HepG2 (cell line): ENCODE measurements around the gene MAP2K5. TPM values are rescaled to one million over a fixed set of nuclear protein-coding genes. Genes with fewer than 3 reads are reported as not detected.

Experiments
- ATAC-seq: fragments of 200-7000 bp; cut with Tn5 transposase; 3 replicates; pipeline ENCODE4 v1.9.1; 2020; ENCODE audit warnings: mild to moderate bottlenecking, moderate library complexity
- BruUV-seq: library from RNA; stranded (reverse); fragments of 400-500 nt; replicated peaks from 2 replicates; lab custom pipeline; 2021; lab: Mats Ljungman, UMichigan
- CTCF ChIA-PET: fragments of 300-600 bp; formaldehyde crosslinking; extraction: SDS; loops from one replicate; lab custom pipeline; 2021; ENCODE audit warnings: low total read pairs, inconsistent platforms, low intra/inter-chr PET ratio; lab: Yijun Ruan, JAX
- POLR2A ChIA-PET: fragments of 350-600 bp; sonication (Branson Sonifier 250); formaldehyde crosslinking; loops from one replicate; lab custom pipeline; 2020; ENCODE audit warnings: antibody characterized with exemption, inconsistent platforms; lab: Yijun Ruan, JAX
- DNase-seq: peaks from one replicate; pipeline ENCODE4 v3.0.0-alpha.2; 2015; ENCODE audit warnings: low spot score
- FAIRE-seq: peaks from 3 replicates; lab custom pipeline; 2011; peaks lifted over from hg19 to GRCh38; lab: Jason Lieb, UNC
- H2AFZ ChIP-seq: one replicate; pipeline ENCODE4 v1.6.1; 2011; ENCODE audit warnings: low read length, inconsistent platforms
- H3K27ac ChIP-seq: fragments of 300-600 bp; 3 replicates; pipeline ENCODE4 v1.8.0; 2011; ENCODE audit warnings: mixed run types, mild to moderate bottlenecking, mixed read lengths, low read length, inconsistent platforms; ENCODE audit not compliant: insufficient read depth; ENCODE audit errors: extremely low read length
- H3K27me3 ChIP-seq, 2 experiments: fragments of 200-600 bp in 1 of 2; 2 replicates in 1 of 2; 3 replicates in 1 of 2; pipeline versions ENCODE4 v1.6.0 to v1.8.0; 2011; ENCODE audit warnings: low read length in 2 of 2, mild to moderate bottlenecking in 2 of 2, moderate library complexity in 2 of 2, inconsistent platforms in 1 of 2; ENCODE audit not compliant: insufficient read depth in 2 of 2, control insufficient read depth in 1 of 2
- H3K36me3 ChIP-seq, 2 experiments: fragments of 200-600 bp in 1 of 2; replicated peaks in 1 of 2; 2 replicates in 1 of 2; 3 replicates in 1 of 2; pipeline versions ENCODE4 v1.5.1 to v1.8.0; 2011; ENCODE audit warnings: low read length in 2 of 2, inconsistent platforms in 1 of 2; ENCODE audit not compliant: insufficient read depth in 2 of 2, control insufficient read depth in 1 of 2
- H3K4me1 ChIP-seq: 2 replicates; pipeline ENCODE4 v1.5.1; 2012; ENCODE audit warnings: low read length, inconsistent platforms; ENCODE audit not compliant: insufficient read depth
- H3K4me2 ChIP-seq: 2 replicates; pipeline ENCODE4 v1.6.0; 2011; ENCODE audit warnings: low read depth, low read length, inconsistent platforms
- H3K4me3 ChIP-seq, 3 experiments: fragments of 200-600 bp in 1 of 3; sonication (generic), shearing (Covaris generic) in 1 of 3; replicated peaks in 1 of 3; 2 replicates each; pipeline ENCODE4 v1.5.1; 2011 to 2016; ENCODE audit warnings: low read length in 3 of 3, inconsistent platforms in 2 of 3, low read depth in 2 of 3, mild to moderate bottlenecking in 2 of 3, control low read depth in 1 of 3, mixed read lengths in 1 of 3; ENCODE audit not compliant: insufficient read depth in 1 of 3
- H3K79me2 ChIP-seq: one replicate; pipeline ENCODE4 v1.6.1; 2011; ENCODE audit warnings: low read length, inconsistent platforms; ENCODE audit not compliant: insufficient read depth
- H3K9ac ChIP-seq: 2 replicates; pipeline ENCODE4 v1.6.0; 2011; ENCODE audit warnings: mild to moderate bottlenecking, low read depth, low read length, inconsistent platforms; ENCODE audit not compliant: insufficient read depth
- H3K9me3 ChIP-seq: 2 replicates; pipeline ENCODE4 v1.5.1; 2012; ENCODE audit warnings: mild to moderate bottlenecking, low read length
- H4K20me1 ChIP-seq: 2 replicates; pipeline ENCODE4 v1.6.0; 2011; ENCODE audit warnings: inconsistent platforms, mild to moderate bottlenecking, low read length, moderate library complexity; ENCODE audit not compliant: insufficient read depth
- ATF7-NPFF ChIP-seq: sonication (generic); formaldehyde crosslinking; IDR thresholded peaks from 2 replicates; pipeline ENCODE4 v1.8.1; 2023; ENCODE audit warnings: mild to moderate bottlenecking, low read depth, missing genetic modification reagents, moderate library complexity
- FOSL2 ChIP-seq: sonication (generic); formaldehyde crosslinking; IDR thresholded peaks from 2 replicates; pipeline ENCODE4 v1.4.0; 2020; ENCODE audit warnings: missing genetic modification reagents
- HCFC1 ChIP-seq: fragments of 150-350 bp; IDR thresholded peaks from 2 replicates; pipeline ENCODE4 v1.6.1; 2014; ENCODE audit warnings: low read depth, low read length
- HDAC1 ChIP-seq: sonication (generic); formaldehyde crosslinking; IDR thresholded peaks from 2 replicates; pipeline ENCODE4 v1.5.1; 2020; ENCODE audit warnings: mild to moderate bottlenecking, missing genetic modification reagents
- MED13 ChIP-seq: sonication (generic); formaldehyde crosslinking; IDR thresholded peaks from 2 replicates; pipeline ENCODE4 v1.5.0; 2020; ENCODE audit warnings: missing genetic modification reagents
- NBN ChIP-seq: fragments of 450-650 bp; conservative IDR thresholded peaks from 2 replicates; pipeline ENCODE4 v1.6.1; 2017
- NCOR1 ChIP-seq: fragments of 200-600 bp; sonication (generic); IDR thresholded peaks from 2 replicates; pipeline ENCODE4 v1.7.0; 2017; ENCODE audit warnings: antibody characterized with exemption, low read length, borderline replicate concordance
- NFIC ChIP-seq: IDR thresholded peaks from 2 replicates; pipeline ENCODE4 v1.6.1; 2012; ENCODE audit warnings: mild to moderate bottlenecking, low read length, inconsistent platforms
- PAWR ChIP-seq: sonication (generic); formaldehyde crosslinking; IDR thresholded peaks from 2 replicates; pipeline ENCODE4 v1.4.0; 2020; ENCODE audit warnings: missing genetic modification reagents, mild to moderate bottlenecking, borderline replicate concordance
- PHF8 ChIP-seq: sonication (generic); formaldehyde crosslinking; IDR thresholded peaks from 2 replicates; pipeline ENCODE4 v1.5.0; 2020; ENCODE audit warnings: missing genetic modification reagents
- POLR2AphosphoS2 ChIP-seq: IDR thresholded peaks from 2 replicates; pipeline ENCODE4 v1.6.1; 2011; ENCODE audit warnings: low read depth, low read length, improper control_type of control experiment
- SP4 ChIP-seq: sonication (generic); formaldehyde crosslinking; IDR thresholded peaks from 2 replicates; pipeline ENCODE4 v1.8.1; 2023; ENCODE audit warnings: mild to moderate bottlenecking, missing genetic modification reagents
- THYN1 ChIP-seq: sonication (generic); formaldehyde crosslinking; IDR thresholded peaks from 2 replicates; pipeline ENCODE4 v1.8.1; 2023; ENCODE audit warnings: low read depth, mild to moderate bottlenecking, moderate library complexity, missing genetic modification reagents, borderline replicate concordance
- TRIM24 ChIP-seq: sonication (generic); formaldehyde crosslinking; IDR thresholded peaks from 2 replicates; pipeline ENCODE4 v1.8.0; 2022; ENCODE audit warnings: mild to moderate bottlenecking, missing genetic modification reagents
- ZFP36L1 ChIP-seq: sonication (generic); formaldehyde crosslinking; IDR thresholded peaks from 2 replicates; pipeline ENCODE4 v1.8.0; 2022; ENCODE audit warnings: mild to moderate bottlenecking, missing genetic modification reagents, moderate library complexity
- ZFP82 ChIP-seq: sonication (generic); formaldehyde crosslinking; IDR thresholded peaks from 2 replicates; pipeline ENCODE4 v1.5.1; 2020; ENCODE audit warnings: mild to moderate bottlenecking, missing genetic modification reagents, borderline replicate concordance
- ZNF124 ChIP-seq: sonication (generic); formaldehyde crosslinking; IDR thresholded peaks from 2 replicates; pipeline ENCODE4 v1.4.0; 2020; ENCODE audit warnings: missing genetic modification reagents
- ZNF350 ChIP-seq: sonication (generic); formaldehyde crosslinking; IDR thresholded peaks from 2 replicates; pipeline ENCODE4 v1.4.0; 2020; ENCODE audit warnings: mild to moderate bottlenecking, low read depth, missing genetic modification reagents, borderline replicate concordance
- WGBS: methylation state at CpG from one replicate; pipeline ENCODE4 v1.1.6; 2017; ENCODE audit warnings: low lambda C conversion rate; 5-methylcytosine and 5-hydroxymethylcytosine counted together
- in situ Hi-C: cut with HindIII; loops from 2 replicates; pipeline ENCODE4 v1.10.0; 2017; ENCODE audit warnings: low pct_unique_long_range_greater_than_20kb; ENCODE audit not compliant: extremely low pct_ligation_motif_present
- intact Hi-C: fragments of 100-400 bp; cut with micrococcal nuclease; formaldehyde crosslinking; loops from one replicate; pipeline ENCODE4 v1.10.0; 2022; ENCODE audit not compliant: unreplicated experiment
- polyA plus RNA-seq, 8 experiments: library from polyadenylated mRNA; depleted of rRNA in 3 of 8; stranded (reverse) in 7 of 8; unstranded in 1 of 8; fragments of >200 nt; fragmentation: Illumina TruSeq in 4 of 8; extraction: Trizol in 4 of 8; gene quantifications; 2 replicates each; pipeline versions ENCODE4 v1.2.1 to v1.2.3, GENCODE V29; 2011 to 2016; ENCODE audit warnings: low read depth in 4 of 8, missing spikeins in 1 of 8, mixed read lengths in 1 of 8; ENCODE audit not compliant: insufficient read depth in 1 of 8
- total RNA-seq, 5 experiments: library from RNA; depleted of rRNA; stranded (reverse); fragments of >200 nt; fragmentation: Illumina TruSeq; extraction: Trizol; gene quantifications; 2 replicates each; pipeline ENCODE4 v1.2.3, GENCODE V29; 2016; ENCODE audit warnings: low read depth in 1 of 5
- TF ChIP-seq, protein P1 (sequence below): sonication (generic); formaldehyde crosslinking; IDR thresholded peaks from 2 replicates; pipeline ENCODE4 v1.4.0; 2020; ENCODE audit warnings: missing genetic modification reagents, mild to moderate bottlenecking, borderline replicate concordance
- TF ChIP-seq, protein P2 (sequence below): IDR thresholded peaks from 2 replicates; pipeline ENCODE4 v1.6.1; 2012; ENCODE audit warnings: inconsistent platforms

Gene MAP2K5
- total and polyA plus RNA-seq, 2 of the 13 experiments (the other 11 are each of a cell fraction or from before 2014, with no cell fraction given) = 4.0 to 4.3 TPM

DNA sequence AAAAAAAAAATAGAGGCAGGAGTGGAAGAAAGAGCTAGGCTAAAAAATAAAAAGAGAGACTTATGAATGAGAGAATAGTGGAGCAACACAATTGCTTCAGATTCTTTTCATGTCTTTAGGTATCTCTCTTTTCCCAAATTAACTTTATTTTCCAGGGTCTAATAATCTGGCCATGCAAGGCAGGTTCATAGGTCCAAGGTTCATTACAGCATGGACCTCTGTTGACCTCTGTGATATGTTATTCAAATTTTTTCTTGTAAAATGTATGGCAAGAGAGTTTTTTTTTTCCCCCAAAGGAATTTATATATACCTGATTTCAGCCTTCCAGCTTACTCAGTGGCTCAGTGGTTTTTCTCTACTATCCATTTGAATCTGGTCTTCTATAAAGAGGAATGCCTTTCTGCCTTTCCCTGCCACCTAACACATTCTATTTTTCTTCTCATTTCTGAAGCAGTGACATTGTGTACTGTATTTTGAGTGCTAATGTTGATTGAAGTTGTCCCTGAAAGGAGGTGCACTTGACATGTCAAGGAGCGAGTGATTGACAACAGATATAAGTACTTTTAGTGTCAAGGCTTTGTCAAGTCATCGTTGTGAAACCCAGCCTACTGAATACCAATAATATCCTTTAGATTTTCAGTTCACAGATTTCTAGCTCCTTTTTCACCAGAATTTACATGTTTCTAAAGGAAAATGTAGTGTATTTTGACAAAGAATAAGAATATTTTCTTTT, 118.5 kb downstream of the MAP2K5 start (continued):
- TF ChIP-seq SP4 (CRISPR knock-in tag) = no peak
- TF ChIP-seq HCFC1 = no peak
- TF ChIP-seq PAWR = no peak

DNA sequence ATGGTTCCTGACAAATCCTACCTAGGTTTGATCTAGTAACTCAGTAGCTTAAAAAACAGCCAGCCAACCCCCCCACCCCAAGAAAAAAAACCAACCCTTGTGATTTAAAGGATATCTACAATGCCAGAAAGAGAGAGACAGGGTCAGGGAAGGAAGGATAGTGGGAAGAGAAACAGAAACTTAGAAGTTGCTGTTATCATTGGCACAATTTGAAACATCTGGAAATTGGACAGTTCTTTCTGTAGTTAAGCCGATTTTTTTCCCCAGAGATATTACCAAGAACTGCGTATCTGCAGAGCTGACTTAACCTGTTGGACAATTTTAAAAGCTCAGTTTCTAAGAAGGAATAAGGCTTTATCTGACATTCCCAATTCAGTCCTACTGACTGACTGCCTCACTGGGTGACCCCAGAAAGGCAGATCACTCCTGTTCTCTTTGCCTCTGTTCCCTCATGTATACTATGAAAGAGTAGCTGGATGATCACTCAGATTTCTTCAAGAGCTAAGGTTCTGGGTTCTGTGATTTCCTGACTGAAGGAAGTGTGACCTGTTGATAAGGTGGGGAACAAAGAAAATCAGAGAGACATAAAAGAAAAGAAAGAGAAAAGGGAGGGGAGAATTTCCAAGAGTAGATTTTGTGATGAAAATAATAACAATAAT, 128.3 kb downstream of the MAP2K5 start:
- no peak for TF ChIP-seq ZNF124 (CRISPR knock-in tag)
- TF ChIP-seq MED13 (CRISPR knock-in tag) = no peak
- TF ChIP-seq FOSL2 (CRISPR knock-in tag) = no peak
- no peak for TF ChIP-seq ZFP36L1
- TF ChIP-seq ZFP82 (CRISPR knock-in tag) = no peak
- no peak for TF ChIP-seq HDAC1
- TF ChIP-seq ATF7-NPFF = no peak
- TF ChIP-seq, protein P1, sequence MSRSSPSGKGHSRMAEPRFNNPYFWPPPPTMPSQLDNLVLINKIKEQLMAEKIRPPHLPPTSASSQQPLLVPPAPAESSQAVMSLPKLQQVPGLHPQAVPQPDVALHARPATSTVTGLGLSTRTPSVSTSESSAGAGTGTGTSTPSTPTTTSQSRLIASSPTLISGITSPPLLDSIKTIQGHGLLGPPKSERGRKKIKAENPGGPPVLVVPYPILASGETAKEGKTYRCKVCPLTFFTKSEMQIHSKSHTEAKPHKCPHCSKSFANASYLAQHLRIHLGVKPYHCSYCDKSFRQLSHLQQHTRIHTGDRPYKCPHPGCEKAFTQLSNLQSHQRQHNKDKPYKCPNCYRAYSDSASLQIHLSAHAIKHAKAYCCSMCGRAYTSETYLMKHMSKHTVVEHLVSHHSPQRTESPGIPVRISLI (CRISPR knock-in tag) = no peak
- TF ChIP-seq ZNF350 = no peak
- TF ChIP-seq THYN1 (CRISPR knock-in tag) = no peak
- no peak for TF ChIP-seq PHF8 (CRISPR knock-in tag)
- TF ChIP-seq NBN = no peak
- no peak for TF ChIP-seq NFIC
- TF ChIP-seq, protein P2, sequence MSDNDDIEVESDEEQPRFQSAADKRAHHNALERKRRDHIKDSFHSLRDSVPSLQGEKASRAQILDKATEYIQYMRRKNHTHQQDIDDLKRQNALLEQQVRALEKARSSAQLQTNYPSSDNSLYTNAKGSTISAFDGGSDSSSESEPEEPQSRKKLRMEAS = no peak
- no peak for TF ChIP-seq TRIM24
- no peak for TF ChIP-seq NCOR1
- TF ChIP-seq POLR2AphosphoS2 = no peak
- in situ Hi-C loops (no loop called here), intact Hi-C loops (no loop called here)
- 95% methylated on average over 2 of the region's 2 CpGs for WGBS
- ATAC-seq = no peak
- ChIA-PET CTCF (no interaction called here), POLR2A (no interaction called here)
- H3K79me2 ChIP-seq = no peaks in the 10 kb centered on the region
- no peak for FAIRE-seq
- no peak overlapping the region for H3K9ac ChIP-seq
- no peaks in the 10 kb centered on the region for H3K27me3 ChIP-seq
- no peaks in the 10 kb centered on the region for H3K36me3 ChIP-seq
- H4K20me1 ChIP-seq = no peaks in the 10 kb centered on the region
- no peak for DNase-seq
- H3K27ac ChIP-seq = no peak overlapping the region
- no peaks in the 10 kb centered on the region for H3K9me3 ChIP-seq
- H3K4me1 ChIP-seq = no peaks in the 10 kb centered on the region
- no peak overlapping the region for H2AFZ ChIP-seq
- H3K4me3 ChIP-seq = no peak overlapping the region
- BruUV-seq = no TSS peak
- no peak overlapping the region for H3K4me2 ChIP-seq
